Measurements from ENCODE around the gene LCA5.

DNA sequence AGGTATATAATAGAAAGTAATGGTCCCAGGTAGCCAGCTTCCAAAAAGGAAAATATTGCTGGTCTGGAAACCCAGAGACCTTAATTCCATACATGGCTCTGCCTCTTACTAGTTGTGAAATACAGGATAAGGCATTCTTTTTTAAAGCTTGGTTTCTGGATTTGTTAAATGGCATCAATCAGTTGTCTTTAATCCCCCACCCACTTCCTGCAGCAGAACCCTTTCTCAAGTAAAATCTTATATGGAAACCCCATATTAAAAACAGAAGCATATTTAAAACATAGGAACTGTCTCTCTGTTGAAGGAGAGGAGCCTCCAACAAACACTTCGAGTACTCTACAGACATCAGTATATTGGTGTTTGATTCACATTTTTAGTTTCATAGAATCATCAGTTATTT, 6.2 kb upstream of the LCA5 start:
- TF ChIP-seq, protein P1, sequence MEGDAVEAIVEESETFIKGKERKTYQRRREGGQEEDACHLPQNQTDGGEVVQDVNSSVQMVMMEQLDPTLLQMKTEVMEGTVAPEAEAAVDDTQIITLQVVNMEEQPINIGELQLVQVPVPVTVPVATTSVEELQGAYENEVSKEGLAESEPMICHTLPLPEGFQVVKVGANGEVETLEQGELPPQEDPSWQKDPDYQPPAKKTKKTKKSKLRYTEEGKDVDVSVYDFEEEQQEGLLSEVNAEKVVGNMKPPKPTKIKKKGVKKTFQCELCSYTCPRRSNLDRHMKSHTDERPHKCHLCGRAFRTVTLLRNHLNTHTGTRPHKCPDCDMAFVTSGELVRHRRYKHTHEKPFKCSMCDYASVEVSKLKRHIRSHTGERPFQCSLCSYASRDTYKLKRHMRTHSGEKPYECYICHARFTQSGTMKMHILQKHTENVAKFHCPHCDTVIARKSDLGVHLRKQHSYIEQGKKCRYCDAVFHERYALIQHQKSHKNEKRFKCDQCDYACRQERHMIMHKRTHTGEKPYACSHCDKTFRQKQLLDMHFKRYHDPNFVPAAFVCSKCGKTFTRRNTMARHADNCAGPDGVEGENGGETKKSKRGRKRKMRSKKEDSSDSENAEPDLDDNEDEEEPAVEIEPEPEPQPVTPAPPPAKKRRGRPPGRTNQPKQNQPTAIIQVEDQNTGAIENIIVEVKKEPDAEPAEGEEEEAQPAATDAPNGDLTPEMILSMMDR (IDR thresholded peaks at IDR 0.05; ENCODE audit: low read depth, low read length), result no peak
- no peak for TF ChIP-seq EZH2phosphoT487 (IDR thresholded peaks at IDR 0.05; ENCODE audit: low read depth)
